ENCODE measurements around the gene SLC12A8.

Gene SLC12A8

GRCh38 chr3:125186261-125186787 is 26.2 kb downstream of the SLC12A8 start:
- FAIRE-seq = no peak

DNA sequence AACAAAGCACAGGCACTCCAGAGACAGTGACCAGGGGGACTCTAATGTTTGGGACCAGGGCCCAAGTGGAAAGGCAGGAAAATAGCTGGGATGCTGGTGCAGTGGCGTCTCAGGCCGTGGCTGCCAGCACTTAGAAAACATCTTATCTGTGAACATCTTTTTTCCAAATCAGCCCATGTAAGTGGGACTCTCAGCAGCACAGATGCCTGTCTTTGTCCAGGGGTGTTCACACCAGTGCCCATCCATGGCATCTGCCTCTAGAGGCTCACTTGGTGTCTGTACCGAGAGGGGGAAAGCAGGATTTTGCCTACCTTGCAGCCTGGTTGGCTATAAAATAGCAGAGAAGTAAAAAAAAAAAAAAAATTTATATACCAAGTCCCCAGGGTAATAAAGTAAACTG is 26.7 kb downstream of the SLC12A8 start:
- no peak for FAIRE-seq

- FAIRE-seq = no peak
Measured at GRCh38 chr3:125179884-125180240, 32.7 kb downstream of the SLC12A8 start.

GRCh38 chr3:125179143-125179883 is 33.2 kb downstream of the SLC12A8 start:
- no peak for FAIRE-seq

DNA sequence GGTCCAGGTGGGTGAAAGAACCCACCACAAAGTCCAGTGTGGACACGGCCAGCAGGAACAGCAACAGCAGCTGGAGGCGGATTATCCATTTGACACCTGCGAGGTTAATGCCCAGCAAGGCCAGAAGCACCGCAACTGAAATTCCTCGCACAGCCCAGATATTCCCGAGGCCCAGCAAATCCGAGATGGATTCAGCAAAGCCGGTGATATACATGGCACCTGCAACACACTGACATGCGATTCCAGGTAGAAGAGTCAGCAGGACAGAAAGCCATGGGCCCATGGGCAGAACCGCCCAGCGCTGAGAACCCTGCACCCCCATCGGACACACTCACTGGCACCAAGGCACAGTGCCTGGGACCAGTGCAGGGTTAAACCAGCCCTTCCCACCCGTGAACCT is 34.8 kb downstream of the SLC12A8 start:
- no peak for FAIRE-seq

DNA sequence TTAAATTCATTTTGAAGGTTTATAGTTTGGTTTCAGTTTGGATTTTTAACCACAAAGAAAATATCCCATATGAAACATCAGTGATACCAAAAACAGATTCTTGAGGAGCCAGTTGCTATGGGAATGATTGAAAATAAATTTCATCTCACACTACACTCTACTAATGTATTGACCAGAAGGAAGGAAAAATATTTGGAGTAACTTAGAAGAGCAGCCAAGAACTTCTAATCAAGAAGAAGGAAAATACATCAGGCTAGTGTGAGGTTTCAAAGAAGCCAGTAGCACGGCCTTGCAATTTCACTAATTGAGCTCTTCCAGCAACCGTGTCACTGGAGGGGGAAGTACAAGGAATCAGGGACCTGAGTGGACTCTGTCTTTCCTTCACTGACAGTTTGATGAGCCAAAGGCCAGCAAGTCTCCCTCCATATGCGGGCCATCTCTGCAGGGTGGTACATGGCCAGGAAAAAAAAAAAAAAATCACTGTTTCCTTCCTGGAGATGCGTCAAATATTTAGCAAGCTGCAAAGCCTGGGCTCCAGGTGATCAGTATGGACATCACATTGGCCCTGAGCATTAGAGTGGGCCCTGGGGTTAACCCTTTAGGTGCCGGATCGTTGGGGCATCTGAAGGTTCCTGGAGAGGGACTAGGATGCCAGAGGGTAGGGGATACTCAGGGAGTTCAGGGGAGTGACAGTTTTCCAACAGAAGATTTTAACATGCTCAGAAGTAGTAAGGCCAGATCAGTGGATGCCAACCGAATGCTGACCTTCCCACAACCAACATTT is 37.1 kb downstream of the SLC12A8 start:
- no peak for FAIRE-seq

DNA sequence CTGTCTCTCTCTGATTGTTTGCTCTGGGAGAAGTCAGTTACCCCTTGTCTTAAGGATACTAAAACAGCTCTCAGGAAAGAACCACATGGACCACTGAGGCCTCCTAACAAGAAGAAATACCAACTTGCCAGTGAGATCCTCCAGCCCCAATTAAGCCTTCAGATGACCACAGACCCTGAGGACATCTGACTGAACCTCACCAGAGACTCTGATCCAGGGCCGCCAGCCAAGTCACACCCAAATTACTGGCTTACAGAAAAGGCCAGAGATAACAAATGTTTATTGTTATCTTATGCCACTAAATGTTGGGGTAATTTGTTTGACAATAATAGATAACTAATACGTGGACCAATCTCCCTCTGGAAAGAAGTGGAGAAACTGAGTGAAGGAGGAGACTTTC is 40.2 kb downstream of the SLC12A8 start:
- FAIRE-seq = no peak

GRCh38 chr3:125168711-125169393 is 43.7 kb downstream of the SLC12A8 start:
- FAIRE-seq = no peak

DNA sequence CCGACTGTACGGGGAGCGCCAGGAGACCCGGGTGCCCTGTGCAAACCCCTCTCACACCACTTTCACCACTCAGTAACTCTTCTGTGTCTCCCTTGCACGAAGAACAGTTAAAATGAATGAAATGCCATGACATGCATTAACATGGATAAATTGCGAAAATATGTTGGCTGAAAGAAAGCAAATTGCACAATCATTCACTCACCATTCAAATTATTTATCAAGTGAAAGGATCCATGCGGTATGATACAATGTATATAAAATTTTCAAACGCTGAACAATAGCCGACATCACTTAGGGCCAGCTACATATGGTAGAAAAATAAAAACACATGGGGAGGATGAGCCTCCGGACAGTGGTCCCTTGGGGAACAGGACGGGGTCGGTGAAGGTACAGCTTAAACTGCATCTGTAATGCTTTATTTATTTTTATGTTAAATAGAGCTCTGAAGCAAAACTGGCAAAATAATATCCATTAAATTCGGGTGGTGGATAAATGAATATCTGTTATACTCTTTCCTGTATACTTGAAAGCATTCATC is 45.9 kb downstream of the SLC12A8 start:
- FAIRE-seq = no peak

- FAIRE-seq = no peak
Measured at GRCh38 chr3:125165948-125166553, 46.5 kb downstream of the SLC12A8 start.

DNA sequence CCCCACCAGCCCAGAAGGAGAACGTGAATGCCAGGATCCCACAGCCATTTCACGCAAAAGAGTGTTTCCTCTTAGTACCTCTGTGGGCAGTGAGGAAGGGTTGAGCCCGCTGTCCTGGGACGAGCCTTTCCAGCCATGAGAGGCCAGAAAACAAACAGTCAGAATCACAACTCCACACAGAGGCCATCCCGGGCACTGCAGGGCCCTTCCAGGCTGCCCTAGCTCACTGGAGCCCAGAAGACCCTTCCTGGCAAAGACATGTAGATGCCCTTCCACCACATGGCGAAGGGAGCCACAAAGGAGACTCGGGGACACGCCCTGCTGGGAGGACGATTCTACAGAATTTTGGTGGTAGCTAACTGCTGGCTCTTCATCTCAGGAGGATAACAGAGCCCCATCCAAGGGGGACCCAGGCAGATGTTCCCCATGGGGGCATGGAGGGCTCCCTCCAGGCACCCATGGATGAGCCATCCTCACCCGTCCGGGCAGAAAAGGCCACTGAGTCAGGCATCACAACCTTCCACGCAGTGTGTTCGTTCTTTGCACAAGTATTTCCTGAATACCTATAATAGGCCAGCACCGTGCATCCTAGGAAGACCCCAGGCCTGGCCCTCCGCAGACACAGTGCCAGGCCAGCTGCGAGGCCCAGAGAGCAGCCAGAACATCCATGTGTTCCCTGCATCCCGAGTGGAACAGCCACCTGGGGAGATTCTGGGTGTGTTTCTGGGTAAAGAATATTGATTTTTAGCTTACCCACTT is 47.2 kb downstream of the SLC12A8 start:
- FAIRE-seq = no peak

DNA sequence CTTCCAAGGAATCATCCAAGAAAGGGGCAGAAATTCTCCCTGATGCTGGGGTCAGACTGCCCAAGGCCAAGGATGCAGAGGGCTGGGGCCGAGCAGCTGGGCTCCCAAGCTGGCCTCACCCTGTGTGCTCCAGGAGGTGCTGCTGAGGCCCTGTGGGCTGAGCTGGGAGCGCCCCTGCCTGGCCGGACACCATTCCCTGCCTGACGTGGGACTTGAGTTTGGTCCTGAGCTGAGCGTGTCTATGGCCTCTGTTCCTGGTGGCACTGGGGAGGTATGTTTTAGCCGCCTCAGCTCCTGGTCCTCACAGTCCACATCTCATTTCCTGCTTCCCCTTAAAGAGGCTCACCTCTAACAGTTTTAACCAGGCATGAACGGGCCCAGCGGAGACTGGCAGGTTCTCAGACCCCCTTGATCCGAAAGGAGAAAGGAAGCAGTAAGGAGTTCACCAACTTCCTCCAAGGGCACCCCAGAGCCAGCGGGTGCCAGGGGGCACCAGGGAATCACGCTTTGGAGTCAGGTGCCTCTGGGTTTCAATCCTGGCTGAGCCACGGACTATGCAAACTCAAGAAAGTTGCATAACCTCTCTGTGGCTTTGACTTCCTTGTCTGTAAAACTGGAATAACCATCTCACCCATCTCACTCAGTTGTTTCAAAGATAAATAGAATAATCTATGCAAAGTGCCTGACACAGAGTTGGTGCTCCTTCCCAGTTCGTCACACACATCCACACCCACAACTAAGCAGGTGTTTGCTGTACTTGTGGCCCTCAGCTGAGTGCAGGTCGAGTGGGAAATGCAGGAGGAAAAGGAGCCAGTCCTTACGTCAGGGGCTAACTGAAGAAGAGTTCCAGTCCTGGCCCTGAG is 48.6 kb downstream of the SLC12A8 start:
- no peak for FAIRE-seq

DNA sequence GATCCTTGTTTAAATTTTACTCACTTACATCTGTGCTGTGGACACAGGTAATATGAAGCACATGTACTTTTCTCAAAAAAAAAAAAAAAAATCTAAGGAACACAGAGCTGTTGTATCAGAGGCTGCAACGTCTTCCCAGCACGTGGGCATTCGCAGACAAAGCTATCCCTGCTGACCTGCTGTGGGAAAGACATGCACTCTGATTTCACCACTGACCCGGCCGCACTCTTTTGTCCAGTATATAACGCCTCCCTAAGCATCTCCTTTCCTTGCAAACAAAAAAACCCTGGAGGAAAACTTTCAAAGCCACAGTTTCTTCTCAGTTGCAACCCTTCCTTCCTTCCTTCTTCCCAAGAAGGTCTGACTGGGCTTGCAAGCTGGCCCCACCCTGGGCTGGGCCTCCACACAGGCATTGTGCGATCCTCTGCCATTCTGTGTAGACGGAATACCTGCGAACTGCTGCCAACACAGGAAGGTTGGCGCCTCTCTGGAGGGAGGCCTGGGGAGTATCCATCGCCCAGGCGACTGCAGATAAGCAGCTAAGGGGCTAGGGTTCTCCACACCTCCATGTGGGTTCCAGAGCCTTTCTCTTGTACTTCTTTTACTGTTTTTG is 50.8 kb downstream of the SLC12A8 start:
- FAIRE-seq = no peak

GRCh38 chr3:125160606-125161371 is 51.8 kb downstream of the SLC12A8 start:
- no peak for FAIRE-seq

DNA sequence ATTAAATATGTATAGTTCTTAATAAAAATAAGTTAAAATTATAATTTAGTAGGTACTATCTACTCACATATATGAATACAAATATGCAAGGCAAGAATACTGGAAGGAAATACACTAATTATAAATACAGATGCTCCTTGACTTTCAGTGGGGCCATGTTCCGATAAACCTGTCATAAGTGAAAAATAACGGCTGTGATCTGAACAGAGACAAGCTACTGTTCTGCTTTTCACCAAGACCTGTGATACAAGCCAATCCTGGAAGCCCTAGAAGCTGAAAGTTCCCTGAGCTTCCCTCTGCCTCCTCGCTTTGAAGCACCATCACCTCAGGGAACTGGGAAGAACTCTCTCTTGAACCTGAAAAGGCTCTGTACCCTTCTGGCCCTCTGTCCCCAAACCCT is 55.4 kb downstream of the SLC12A8 start:
- FAIRE-seq = no peak

DNA sequence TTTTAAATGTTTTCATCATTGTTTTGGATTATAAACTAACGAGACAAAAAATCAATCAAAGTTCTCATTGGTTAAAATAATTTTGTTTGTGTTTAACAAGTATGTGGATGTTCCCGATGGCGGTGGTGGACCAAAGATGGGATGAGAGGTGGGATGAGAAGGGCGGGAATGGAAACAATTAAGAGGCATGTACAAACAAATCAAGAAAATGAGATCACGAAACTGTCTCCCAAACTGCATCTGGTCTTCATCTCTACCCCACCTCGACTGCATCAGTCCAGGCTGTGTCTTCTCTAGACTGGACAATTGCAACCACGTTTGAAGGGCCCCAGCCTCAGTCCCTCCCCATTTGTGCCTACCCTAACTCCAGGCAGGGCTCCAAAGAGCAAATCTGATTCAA is 56.1 kb downstream of the SLC12A8 start:
- FAIRE-seq = no peak

DNA sequence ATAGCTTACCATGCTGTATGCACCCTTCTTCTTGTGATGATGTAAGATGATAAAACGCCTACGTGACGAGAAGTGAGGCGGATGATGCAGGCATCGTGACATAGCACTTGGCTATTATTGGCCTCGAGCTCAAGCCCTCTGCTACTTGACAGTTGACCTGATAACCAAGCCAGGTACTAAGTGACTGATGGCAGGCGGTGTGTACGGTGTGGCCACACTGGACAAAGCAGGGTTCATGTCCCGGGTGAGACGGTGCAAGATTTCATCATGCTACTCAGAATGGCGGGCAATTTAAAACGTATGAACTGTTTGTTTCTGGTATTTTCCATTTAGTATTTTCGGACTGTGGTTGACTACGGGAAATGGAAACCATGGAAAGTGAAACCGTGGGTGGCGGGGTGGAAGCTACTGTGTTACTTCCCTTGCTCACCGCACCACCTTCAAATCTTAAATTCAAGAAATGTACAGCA is 57.7 kb downstream of the SLC12A8 start:
- no peak for FAIRE-seq

DNA sequence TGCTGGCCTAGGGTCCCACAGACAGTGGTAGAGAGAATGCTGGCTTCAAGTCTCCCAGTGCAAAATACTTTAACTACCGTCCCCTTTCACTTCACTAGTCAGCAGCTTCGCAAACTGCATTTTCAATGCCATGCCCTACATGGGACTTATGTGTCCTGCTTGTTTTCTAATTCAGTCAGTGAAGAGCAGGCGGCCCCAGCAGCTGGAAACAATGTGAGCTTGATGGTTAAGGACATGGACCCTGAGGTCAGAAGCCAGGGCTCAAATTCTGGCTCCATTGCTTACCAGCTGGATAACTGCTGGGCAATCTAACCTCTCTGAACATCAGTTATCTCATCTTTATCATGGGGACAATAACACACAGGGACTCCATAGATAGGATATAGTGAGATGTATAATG is 58.4 kb downstream of the SLC12A8 start:
- no peak for FAIRE-seq

DNA sequence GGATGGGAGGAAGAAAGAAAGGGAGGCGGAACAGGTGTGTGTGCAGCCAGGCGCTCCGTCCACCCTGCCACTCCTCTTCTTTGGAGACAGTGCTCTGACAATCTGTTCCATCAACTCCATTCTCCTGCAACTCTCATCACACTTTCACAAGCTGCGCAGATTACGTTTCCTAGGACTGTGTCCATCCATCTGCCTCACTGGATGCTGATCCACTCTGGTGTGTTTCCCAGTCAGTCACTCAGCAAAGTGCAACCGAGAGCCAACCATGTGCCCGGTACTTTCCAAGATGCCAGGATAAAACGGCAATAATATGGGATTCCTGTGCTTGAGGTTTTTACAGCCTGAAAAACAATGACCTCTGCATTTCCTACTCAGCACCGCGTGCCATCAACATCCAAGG is 59.6 kb downstream of the SLC12A8 start:
- no peak for FAIRE-seq

DNA sequence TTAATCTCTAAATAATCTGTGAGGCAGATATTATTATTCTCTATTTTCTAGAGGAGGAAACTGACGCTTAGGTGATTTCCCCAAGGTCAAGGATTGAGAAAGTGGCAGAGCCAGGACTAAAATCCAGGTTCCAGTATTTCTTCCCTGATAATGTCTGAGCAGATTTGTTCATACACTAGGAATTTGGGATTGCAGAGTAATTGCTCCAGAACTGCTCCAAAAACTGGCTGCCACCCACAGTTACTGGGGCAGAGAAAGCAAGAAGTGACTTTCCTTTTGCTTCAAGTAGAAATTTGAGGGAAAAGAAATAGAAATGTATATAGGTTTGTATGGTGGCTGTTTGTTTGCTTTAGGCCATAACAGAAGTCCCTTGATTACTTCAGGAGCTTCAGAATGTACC is 60.6 kb downstream of the SLC12A8 start:
- FAIRE-seq = no peak

Data from TTC549 (cell line).